Endothelial cell of umbilical vein (primary cell): ENCODE data around the gene RBKS.

Experiments
- CTCF ChIP-seq, 2 donors: IDR thresholded peaks; 1 replicate in 1 of 2; 2 replicates in 1 of 2; pipeline ENCODE4 v1.5.1; 2011; ENCODE audit warnings: low read length in 2 of 2, mild to moderate bottlenecking in 2 of 2, moderate library complexity in 2 of 2, control low read depth in 1 of 2, inconsistent platforms in 1 of 2, low read depth in 1 of 2; ENCODE audit not compliant: insufficient read depth in 1 of 2; ENCODE audit errors: extremely low read depth in 1 of 2
- EZH2 ChIP-seq: IDR thresholded peaks from 2 replicates; pipeline ENCODE4 v1.6.1; 2012; ENCODE audit warnings: borderline replicate concordance, low read depth, mild to moderate bottlenecking, moderate library complexity, low read length, inconsistent platforms; ENCODE audit not compliant: severe bottlenecking
- FOS ChIP-seq: IDR thresholded peaks from 2 replicates; pipeline ENCODE4 v1.6.1; 2011; ENCODE audit warnings: mild to moderate bottlenecking, low read length, moderate library complexity, borderline replicate concordance; ENCODE audit not compliant: insufficient read depth
- JUN ChIP-seq: IDR thresholded peaks from 2 replicates; pipeline ENCODE4 v1.6.1; 2011; ENCODE audit warnings: borderline replicate concordance, low read depth; ENCODE audit not compliant: insufficient read length, insufficient read depth
- MAX ChIP-seq: IDR thresholded peaks from 2 replicates; pipeline ENCODE4 v1.6.1; 2011; ENCODE audit not compliant: insufficient read depth, insufficient read length
- MYC ChIP-seq: IDR thresholded peaks from one replicate; pipeline ENCODE4 v1.6.1; 2011; ENCODE audit warnings: mild to moderate bottlenecking, low read depth, low read length
- POLR2A ChIP-seq: IDR thresholded peaks from 2 replicates; pipeline ENCODE4 v1.6.1; 2012; ENCODE audit warnings: low read depth, mild to moderate bottlenecking, control low read depth, low read length
- POLR2AphosphoS5 ChIP-seq: IDR thresholded peaks from 2 replicates; pipeline ENCODE4 v1.6.1; 2012; ENCODE audit warnings: low read depth, mild to moderate bottlenecking, control low read depth, low read length, moderate library complexity; ENCODE audit not compliant: insufficient read depth

GRCh38 chr2:27751377-27751776 is 138.8 kb downstream of the RBKS start:
- TF ChIP-seq CTCF (IDR thresholded peaks at IDR 0.05; ENCODE audit: extremely low read depth in 1 of 2, insufficient read depth in 1 of 2, low read depth in 1 of 2, low read length in 2 of 2) (no peak), POLR2AphosphoS5 (no peak), EZH2 (no peak), MYC (no peak), FOS (no peak), POLR2A (no peak), MAX (no peak), JUN (no peak)
